GM20000 (cell line): ENCODE data around the gene TBRG4.
"Not testable (repeated sequence)": the region's sequence is repeated elsewhere in the genome, so short reads cannot be mapped to it uniquely, and the experiment has no call there.

Source experiments
- DNase-seq: peaks from one replicate; pipeline ENCODE4 v3.0.0; 2012; ENCODE audit warnings: low spot score
- TF ChIP-seq, protein P1 (sequence below): IDR thresholded peaks from 2 replicates; pipeline ENCODE4 v1.5.1; 2012; ENCODE audit warnings: mild to moderate bottlenecking, control low read depth; ENCODE audit errors: extremely low read depth, missing control alignments

The TBRG4 gene

DNA sequence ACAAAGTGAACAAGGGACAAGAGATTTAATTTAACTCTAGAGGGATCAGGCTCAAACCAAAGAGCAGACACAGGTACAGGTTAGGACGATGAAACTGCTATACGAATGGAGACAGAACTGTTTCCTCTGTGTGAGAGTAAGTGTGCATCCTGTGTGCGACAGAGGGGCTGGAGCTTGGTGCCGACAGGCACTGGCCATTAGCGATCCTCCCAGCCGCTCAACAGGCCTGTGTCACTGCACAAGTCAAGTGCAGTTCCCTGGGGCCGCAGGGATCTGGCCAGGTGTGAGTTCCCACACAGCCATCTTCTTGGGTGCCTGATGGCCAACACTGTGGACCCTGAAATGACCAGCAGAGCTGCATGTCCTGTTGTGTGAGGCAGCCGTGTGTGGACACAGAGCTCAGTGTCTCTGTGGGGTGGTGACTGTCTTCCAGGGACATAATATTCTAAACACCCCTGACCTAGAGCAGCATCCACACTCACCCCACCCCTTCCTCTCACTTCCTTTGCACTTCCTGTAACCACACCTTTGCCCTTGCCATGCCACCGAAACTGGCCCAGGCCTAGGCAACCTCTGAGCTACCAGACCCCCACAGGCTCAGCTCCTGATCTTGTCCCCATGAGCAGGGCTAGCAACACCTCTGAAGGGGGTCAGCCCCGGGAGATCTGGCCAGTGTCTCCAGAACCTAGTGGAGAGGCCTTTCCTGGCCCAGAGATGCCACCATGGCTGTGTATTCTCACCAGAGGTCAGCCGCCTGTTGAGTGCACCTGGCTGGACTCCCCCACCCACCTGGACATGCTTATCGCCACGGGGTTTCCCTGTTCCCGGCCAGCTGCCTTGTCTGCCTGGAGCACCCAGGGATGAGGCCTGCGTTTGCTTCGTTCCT, 11.7 kb upstream of the TBRG4 start:
- DNase-seq: no peak
- TF ChIP-seq, protein P1, sequence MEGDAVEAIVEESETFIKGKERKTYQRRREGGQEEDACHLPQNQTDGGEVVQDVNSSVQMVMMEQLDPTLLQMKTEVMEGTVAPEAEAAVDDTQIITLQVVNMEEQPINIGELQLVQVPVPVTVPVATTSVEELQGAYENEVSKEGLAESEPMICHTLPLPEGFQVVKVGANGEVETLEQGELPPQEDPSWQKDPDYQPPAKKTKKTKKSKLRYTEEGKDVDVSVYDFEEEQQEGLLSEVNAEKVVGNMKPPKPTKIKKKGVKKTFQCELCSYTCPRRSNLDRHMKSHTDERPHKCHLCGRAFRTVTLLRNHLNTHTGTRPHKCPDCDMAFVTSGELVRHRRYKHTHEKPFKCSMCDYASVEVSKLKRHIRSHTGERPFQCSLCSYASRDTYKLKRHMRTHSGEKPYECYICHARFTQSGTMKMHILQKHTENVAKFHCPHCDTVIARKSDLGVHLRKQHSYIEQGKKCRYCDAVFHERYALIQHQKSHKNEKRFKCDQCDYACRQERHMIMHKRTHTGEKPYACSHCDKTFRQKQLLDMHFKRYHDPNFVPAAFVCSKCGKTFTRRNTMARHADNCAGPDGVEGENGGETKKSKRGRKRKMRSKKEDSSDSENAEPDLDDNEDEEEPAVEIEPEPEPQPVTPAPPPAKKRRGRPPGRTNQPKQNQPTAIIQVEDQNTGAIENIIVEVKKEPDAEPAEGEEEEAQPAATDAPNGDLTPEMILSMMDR: no peak

DNA sequence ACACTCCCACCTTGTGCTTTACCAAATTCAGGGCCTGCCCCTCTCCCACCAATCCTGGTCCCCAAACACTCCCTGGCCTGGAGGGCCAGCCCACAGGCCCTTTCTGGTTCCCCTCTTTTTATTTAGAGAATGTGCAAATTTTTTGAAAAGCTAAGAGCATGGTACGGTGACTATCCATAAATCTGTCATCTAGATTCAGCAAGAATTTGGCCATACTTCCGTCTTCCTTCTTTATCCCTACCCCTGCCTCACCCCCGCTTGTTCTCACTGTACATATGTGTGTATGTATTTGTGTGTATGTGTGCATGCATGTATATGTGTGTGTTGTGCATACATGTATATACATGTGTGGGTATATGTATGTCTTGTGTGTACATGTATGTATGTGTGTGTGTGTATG, 8.1 kb upstream of the TBRG4 start:
- no peak for DNase-seq
- TF ChIP-seq, protein P1: no peak

DNA sequence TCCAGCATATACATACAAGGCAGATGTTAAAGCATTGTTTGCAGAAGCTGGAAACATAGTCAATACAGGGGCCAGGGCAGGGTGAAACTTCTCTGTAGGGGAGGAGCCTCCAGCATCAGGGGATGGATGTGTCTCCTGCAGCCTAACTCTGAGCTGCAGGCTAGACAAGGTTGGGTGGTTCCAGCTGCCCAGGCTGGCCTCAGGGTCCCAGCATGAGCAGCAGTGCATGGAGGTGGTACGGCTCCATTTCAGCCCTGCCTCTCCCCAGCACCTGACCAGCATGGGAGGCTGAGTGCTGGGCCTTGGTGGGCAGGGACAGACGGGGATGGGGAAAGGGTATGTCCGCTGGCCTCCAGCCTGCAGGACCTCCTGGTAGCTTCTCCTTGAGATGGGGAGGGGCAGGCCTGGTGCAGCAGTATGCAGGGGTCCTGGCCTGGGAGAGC, 7.4 kb upstream of the TBRG4 start:
- TF ChIP-seq, protein P1: no peak
- no peak for DNase-seq

DNA sequence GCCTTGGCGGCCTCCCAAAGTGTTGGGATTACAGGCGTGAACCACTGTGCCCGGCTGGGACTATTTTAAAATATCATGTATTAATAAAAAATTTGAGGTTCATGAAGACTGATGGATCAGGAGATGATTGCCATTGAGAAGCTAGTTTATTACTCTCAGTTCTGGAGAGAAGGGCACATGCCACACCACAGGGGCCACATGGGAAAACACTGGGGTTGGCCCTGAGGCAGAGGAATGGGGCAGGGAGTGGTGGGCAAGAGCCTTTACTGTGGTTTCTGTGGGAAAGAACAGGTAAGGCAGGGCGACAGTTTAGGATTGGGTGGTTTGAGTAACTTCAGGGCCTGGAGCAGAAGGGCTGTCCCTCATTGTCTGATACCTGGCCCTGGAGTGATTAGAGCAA, 6.8 kb upstream of the TBRG4 start:
- no peak for DNase-seq
- TF ChIP-seq, protein P1: no peak

DNA sequence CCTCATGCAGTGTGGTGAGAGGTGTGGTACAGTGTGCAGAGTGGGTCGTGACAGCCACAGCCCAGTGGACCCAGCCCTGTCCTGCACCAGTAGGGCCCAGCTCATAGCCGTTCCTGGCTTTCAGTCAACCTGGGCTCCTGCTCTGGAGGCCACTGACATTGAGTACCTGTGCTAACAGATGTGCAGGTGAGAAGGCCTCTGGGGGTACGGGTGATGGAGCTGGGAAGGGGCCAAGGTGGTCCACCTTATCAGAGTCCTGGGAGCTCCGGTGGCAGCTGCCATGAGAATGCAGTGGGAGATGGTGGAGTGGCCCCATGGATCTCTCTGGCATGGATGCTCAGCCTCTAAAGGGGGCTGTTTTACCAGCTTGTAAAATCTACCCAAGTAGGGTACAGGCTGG, 6.1 kb upstream of the TBRG4 start:
- TF ChIP-seq, protein P1: no peak

DNA sequence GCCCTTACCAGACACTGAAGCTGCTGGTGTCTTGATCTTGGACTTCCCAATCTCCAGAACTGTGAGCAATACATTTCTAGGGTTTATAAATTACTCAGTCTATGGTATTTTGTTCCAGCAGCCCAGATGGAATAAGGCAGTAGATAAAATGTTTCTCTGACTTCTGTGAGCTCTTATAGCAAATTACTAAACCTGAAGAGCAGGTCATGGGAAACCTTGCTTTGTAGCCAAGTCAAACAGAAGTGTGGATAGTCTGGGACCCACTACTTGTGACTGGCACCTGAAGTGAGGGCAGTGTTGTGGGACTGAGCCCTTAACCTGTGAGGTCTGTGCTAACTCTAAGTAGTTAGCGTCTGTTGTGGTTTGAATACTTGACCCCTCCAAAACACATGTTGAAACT, 4.6 kb upstream of the TBRG4 start:
- no peak for DNase-seq
- TF ChIP-seq, protein P1: no peak

More for the DNA sequence above, 6.1 kb upstream of the TBRG4 start:
- no peak for DNase-seq

DNA sequence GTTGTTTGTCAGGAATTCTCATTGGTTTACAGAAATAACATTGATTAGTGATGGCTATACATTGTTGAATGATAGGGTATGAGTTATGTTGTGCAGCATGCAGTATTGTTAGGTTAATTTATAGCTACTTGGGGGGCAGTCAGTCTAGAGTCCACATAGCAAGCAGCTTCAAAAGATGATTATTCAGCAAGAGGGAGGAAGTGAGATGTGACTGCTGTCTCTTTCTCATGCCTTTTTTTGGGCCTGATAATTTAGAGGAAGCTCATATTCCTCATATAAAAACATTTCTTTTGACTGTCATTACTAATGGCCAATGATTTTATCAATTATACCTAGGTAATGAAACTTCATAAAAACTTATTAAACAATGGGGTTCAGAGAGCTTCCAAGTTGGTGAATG, 3.4 kb upstream of the TBRG4 start:
- TF ChIP-seq, protein P1: no peak
- no peak for DNase-seq

DNA sequence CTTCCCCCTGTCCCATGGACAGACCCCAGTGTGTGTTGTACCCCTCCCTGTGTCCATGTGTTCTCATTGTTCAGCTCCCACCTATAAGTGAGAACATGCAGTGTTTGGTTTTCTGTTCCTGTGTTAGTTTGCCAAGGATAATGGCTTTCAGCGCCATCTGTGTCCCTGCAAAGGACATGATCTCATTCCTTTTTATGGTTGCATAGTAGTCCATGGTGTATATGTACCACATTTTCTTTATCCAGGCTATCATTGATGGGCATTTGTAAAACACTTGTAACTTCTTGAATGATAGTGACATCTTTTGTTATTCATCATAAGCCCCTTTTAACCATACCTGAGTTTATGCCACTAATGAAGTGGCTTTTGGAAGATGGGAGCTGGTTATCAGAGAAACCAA, 2.8 kb upstream of the TBRG4 start:
- not testable (repeated sequence) for DNase-seq
